Measurements from ENCODE around the gene SMIM45.
"Not testable (repeated sequence)": the region's sequence is repeated elsewhere in the genome, so short reads cannot be mapped to it uniquely, and the experiment has no call there.

SMIM45 gene

DNA sequence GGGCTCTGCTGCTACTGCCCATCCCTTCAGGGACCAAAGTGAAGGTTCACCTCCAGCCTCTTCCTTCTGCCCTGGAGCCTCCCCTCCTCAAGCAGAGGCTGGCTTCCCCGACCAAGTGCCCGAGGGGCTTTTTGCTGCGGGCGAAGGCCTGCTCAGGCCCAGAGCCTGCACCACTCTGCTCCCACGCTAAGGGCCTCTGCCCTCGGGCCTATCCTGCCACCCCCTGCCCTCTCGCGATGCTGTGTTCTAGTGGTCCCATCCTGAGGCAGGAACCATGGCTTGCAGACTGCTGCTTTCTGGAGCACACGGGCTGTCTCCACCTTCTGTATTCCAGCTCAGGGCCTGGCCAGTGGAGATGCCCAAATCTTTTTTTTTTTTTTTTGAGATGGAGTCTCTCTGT, 16.4 kb upstream of the SMIM45 start:
- DNase-seq = no peak

DNA sequence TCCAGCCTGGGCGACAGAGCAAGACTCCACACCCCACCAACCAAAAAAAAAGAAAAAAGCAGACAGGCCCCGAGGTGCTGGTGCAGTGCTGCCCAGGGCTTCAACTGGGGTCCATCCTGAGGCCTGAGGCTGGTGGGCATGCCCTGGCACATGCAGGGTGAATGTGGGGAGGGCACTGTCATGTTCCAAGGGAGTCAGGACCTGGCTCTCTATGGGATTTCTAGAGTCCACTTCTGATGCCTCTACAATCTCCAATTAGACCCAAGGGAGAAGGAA, 15.1 kb upstream of the SMIM45 start:
- no peak for DNase-seq

DNA sequence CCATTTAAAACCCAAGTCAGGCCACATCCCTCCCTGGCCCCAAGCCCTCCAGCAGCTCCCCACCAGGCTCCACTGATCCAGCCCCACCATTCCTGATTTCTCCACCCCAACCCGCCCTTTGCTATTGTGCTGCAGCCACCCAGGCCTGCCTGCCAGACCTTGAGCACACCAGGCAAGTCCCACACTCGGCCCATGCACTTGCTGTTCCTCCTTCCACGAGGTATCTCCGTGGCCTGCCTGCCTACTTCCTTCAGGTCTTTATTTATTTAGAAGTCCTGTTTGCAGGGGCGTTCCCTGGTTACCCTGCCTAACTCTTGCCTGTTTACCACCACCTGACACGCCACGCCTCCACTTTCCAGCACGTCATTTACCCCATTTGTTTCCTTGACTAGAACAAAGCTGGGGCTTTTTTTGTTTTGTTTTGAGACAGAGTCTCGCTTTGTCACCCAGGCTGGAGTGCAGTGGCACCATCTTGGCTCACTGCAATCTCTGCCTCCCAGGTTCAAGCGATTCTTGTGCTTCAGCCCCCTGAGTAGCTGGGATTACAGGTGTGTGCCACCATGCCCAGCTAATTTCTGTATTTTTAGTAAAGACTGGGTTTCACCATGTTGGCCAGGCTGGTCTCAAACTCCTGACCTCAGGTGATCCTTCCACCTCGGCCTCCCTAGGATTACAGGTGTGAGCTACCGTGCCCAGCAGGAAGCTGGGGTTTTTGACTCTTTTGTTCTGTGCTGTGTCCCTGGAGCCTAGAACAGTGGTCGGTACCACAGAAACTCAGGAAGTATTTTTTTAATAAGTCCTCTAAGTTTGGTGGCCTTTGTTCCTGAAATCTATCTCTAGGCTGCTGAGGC, 11.7 kb upstream of the SMIM45 start:
- no peak for DNase-seq

DNA sequence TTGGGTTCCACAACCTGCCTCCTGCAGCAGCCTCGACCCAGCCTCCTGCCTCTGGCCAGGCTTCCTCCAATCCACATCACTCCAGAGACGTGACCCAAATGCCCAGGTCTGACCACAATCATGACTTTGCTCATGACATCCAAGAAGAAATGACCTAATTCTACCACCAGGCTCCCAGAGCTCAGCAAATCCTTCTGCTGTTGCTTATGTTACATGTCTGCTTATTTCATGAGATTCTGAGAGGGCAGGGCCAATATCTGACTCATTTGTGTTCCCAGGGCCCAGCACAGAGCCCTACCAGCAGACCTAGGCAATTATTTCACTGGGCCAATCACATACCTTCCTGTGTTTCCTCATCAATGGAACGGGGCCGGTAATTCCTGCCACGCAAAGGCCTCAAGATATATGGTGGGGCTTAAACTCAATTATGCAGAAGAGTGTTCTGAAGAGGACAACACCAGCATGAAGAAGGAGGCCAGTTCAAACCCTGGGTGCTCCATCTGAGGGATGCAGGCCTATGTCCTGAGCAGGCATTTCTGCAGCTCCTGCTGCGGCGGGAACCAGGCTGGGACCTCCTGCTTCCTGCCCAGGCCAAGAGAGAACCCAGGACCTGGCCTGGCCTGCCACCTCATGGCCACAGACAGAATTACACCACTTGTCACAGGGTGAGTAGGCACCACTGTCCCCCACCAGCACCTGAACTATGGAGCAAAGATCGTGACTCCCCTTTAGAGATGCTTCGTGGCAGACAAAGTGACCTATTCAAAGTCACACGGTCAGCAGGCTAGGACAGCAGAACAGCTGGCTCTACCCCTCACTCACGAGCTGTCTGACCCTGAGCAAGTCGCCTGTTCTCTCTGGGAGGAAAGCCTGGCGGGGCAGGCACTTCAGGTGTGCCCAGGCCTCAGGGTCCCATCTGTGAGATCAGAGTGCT, 10.9 kb upstream of the SMIM45 start:
- DNase-seq = peak; percentile 50

DNA sequence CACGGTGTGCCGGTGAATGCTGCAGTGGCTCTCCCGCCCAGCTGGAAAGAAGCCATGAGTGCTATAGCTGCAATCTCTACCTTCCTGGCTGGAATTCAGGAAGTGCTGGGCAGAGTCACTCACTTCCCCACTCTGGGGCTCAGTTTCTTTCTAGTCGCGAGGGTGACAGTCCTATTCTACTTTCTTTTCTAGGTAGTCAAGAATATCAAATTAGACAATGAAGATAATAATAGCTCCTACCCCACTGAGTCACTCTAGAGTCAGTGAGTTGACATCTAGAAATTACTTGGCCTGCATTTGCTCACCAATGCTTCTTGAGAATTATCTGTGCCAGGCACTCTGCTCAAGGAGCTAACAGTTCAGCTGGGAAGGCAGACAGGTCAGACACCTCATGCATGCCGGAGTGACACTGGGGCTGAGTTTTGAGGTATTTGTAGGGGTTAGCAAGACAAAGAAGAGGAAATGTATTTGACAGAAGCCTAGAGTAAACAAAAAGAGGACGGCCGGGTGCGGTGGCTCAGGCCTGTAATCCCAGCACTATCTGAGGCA, 8.2 kb upstream of the SMIM45 start:
- no peak for DNase-seq

DNA sequence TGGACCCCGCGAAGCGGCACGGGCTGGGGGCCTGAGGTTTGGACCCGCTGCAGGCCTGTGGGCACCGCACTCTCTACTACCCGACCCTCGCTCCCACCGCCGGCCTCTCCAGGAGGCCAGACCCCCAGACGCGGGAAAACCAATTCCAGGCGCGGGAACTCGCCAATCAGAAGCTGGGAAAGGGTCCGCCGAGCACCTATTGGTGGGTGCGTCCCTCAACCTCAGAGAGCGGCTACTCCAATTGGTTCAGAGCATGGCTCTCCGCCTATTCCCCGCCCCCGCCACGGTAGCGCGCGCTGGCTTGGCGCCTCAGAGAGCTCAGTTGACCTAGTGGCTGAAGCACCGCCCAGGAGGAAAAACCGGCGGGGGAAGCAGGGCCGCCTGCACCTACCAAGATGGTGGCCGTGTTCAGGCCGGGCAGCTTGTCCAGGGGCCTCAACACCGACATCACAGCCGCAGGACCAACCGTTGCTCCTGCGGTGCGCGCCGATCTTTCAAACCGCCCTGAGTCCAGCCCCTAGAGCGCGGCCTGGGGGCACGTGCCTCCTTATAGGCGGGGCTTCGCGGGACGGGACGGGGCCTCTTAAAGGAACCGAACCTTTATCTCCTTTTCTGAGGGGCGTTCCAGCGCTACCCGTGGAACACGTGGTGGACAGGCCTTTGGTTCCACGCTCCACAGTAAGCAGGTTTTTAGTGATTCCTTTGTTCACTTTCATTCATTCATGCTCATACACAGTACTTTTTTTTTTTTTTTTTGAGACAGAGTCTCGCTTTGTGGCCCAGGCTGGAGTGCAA, 5.1 kb upstream of the SMIM45 start, which contains the start of gene CENPM:
TSS of gene CENPM (minus strand) at position 524 of the 795 bp plus-strand sequence. CDS start at position 448, 76 bp downstream.
- peak; percentile 96 for DNase-seq

DNA sequence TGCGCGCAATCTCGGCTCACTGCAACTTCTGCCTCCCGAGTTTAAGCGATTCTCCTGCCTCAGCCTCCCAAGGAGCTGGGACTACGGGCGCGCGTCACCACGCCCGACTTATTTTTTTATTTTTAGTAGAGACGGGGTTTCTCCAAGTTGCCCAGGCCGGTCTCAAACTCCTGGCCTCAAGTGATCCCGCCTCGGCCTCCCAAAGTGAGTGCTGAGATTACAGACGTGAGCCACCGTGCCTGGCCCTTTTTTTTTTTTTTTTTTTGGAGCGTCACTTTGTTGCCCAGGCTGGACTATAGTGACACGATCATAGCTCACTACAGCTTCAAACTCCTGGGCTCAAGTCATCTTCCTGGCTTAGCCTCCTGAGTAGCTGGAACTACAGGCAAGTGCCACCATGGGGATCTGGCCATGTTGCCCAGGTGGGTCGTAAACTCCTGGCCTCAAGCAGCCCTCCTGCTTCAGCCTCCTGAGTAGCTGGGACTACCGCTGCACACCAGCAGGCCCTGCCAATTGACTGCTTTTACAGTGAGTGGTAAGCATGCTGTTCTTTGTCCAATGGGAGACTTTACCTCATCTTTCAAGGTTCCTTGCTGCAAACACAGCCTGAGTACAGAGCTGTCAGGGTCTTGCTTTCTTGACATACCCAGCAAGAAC, 4.4 kb upstream of the SMIM45 start:
- DNase-seq = no peak

DNA sequence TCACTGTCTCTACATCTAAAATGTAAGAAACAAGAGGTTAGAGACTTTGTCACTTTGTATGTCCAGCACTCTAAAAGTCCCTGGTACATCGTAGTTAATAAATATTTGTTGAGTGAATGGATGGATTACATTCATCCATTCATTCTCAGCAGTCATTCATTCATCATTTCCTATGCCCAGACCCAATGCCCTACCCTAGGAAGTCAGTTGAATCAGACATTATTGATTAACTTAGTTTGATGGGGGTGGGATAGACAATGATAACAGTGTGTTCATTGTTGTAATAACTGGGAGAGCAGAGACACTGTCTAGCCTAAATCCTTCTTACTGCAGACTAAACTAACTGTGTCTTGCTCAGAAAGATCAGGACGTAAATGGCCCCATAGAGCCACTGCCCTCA, 3.8 kb upstream of the SMIM45 start:
- DNase-seq = no peak

DNA sequence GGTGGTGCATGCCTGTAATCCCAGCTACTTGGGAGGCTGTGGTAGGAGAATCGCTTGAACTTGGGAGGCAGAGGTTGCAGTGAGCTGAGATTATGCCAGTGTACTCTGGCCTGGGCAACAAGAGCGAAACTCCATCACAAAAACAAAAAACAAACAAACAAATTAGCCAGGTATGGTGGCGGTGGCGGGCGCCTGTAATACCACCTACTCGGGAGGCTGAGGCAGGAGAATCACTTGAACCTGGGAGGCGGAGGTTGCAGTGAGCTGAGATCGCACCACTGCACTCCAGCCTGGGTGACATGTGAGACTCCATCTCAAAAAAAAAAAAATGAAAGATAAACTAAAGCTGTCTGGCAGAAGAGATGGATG, 3.0 kb upstream of the SMIM45 start:
- DNase-seq = not testable (repeated sequence)

DNA sequence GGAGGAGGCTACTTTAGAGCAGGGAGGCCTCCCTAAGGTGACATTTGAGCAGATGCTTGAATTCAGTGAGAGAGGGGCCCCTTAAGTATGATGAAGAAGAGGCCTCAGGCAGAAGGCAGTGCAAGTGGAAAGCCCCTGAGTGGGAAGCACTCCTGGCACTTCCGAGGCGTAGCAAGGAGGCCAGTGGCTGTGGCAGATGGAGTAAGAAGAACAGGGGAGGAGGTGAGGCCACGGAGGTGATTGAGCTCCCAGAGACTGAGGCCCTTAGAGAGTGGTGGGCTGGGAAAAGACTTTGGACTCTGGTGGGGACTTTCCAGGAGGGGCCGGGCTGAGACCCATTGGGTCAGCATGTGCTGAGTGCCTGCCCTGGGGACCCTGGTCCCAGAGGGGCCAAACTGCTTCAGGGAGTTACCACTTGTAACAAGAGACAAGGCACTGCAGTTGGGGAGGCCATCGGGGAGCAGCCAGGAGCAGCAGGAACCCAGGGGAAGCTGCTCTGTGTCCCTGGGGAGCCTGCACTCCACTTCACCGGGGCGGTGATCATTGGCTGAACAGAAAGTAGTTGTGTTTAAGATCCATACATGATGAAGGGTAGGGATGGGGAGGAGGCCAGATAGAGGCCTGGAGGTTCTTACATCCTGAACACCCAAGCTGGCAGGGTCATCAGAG, 2.5 kb upstream of the SMIM45 start:
- DNase-seq = no peak

DNA sequence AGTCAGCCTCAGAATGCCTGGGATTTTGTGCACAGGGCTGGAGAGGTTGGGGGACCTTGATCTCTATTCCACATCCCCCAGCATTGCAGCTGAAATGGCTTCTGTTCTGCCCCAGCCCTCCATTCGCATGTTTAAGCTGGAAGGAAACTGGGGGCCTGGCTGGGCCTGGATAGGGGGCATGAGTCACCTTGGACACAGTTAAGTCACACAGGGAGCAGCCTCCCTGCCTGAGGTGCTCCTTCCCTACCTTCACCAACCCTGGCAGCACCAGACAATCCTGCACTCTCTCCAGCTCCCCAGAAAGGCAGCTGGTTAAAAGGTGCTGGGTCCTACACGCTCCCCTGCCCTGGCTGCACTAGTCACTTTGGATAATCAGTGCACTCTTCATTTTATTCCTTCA, 763 bp downstream of the SMIM45 start:
- DNase-seq = no peak

DNA sequence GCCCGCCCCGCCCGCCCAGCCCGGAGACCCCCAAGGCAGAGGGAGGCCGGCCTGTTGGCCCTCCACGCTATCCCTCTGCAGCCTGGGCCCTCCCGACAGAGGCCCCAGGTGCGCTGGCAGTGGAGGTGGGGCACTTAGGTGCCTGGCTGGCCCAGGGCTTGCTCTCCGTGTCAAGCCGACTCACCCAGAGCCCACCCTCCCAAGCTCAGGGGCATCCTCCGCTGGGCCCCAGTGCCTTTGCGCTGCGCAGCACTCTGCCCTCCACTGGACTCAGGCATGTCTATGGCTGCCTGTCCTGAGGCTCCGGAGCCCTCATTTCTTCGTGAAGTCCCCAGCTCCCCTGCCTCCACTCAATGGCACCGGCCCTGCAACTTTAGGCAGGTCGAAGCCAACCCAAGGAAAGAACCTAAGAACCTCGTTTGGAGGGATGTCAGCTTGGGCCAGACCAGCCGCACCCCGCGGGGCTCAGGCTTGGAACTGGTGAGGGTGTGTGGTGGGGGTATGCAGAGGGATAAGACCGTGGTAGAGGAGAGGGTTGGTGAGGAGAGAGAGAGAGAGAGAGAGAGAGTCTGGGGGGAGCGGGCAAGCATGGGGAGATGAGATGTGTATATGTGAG, 6.1 kb downstream of the SMIM45 start:
- no peak for DNase-seq

DNA sequence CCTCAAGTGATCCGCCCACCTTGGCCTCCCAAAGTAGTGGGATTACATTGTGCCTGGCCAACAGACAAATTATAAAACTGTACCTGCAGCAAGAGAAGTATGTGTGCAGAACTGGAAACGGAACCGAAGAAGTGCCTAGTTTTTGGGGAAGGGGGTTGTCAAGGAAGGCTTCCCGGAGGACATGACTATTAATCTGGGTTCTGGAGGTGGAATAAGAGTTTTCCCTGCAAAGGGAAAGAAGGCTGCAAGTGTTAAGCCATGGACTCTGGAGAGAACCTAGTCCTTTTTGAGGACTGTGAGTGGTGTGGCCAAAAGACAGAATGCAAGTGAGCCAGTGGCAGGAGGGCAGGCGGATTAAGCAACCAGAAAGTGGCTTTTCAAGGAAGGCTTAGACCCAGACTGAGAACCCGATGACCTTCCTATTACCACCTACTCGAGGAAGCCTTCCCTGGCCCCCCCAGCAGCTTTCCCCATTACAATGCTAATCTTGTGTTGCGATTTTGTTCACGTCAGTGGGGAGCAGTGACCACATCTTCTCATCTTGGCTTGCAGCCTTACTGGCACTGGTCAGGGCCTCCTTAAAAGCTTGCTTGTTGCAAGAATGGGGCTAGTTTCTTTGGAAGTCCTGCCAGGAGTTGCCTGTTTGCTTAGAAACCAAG, 11.6 kb downstream of the SMIM45 start:
- DNase-seq = no peak

DNA sequence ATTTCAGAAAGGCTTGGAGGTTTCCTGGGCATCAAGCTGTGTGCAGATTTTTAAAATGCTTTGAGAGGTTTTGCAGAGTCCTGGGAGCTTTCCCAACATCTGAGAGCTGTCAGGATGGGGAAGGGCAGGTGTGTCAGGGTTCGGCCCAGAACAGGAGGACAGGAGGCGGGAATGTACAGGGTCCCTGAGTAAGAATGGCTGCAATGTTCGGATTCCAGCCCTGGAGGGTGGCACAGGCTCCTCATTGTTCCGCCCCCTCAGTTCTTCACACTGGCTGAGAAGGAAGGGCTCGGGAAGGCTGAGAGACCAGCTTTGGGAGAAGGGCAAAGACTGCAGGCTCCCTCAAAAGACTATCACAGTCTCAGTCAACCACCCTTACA, 12.2 kb downstream of the SMIM45 start:
- no peak for DNase-seq

DNA sequence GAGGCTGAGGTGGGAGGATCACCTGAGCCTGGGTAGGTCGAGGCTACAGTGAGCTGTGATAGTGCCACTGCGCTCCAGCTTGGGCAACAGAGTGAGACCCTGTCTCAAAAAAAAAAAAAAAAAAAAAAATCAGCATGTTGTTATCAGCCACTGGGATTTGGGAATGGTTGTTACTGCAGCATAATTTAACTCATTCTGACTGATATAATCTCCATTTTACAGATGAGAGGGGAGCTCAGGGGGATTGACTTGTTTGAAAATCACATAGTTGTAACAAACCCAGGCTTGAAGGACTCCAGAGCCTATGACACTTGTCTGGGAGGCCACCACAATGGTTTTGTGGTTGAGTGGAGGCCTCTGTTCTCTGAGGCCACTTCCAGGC, 14.3 kb downstream of the SMIM45 start:
- no peak for DNase-seq

DNA sequence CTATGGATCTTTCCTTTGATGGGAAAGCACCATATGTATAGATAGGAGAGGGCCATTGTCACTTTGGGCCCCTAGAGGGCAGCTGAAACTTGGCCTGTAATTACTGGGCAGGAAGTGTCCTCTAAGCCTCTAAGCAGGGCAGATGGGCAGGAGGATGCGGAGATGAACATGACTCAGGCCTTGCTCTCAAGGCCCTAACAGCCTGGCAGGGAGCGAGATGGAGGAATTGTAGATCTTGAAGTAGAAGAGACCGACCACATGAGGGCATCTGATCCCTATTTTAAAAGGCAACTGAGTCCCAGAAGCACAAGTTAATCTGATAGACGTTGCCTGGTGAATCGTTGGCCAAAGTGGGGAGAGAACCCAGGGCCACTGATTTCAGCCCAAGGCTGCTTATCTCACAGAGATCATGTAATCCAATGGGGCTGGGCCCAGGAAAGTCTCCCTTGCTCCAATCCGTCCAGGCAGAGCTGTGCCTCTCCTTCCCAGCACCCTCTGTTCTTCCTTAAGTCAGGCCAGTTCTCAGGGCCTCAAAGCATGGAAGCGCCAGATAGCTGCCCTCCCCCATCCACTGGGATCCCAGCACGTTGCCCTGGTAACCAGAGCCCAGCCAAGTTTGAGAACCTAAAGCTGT, 14.8 kb downstream of the SMIM45 start:
- no peak for DNase-seq

DNA sequence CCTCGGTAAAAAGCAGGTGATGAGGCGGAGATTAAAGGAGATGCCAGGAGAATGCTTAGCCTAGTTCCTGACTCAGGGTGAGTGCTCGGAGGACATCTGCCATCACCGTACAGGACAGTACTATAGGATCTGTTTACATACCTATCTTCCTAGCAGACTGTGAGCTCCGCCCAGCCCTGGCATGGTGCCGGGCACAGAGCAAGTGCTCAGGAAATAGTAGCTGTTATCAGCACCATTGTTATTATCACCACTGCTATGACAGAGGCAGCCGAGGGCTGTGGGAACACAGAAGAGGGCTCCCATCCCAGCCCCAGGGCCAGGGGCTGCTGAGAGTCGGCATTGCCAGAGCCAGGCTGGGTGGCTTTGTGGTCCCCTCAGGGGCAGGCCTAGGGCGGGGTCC, 16.7 kb downstream of the SMIM45 start:
- DNase-seq = no peak

DNA sequence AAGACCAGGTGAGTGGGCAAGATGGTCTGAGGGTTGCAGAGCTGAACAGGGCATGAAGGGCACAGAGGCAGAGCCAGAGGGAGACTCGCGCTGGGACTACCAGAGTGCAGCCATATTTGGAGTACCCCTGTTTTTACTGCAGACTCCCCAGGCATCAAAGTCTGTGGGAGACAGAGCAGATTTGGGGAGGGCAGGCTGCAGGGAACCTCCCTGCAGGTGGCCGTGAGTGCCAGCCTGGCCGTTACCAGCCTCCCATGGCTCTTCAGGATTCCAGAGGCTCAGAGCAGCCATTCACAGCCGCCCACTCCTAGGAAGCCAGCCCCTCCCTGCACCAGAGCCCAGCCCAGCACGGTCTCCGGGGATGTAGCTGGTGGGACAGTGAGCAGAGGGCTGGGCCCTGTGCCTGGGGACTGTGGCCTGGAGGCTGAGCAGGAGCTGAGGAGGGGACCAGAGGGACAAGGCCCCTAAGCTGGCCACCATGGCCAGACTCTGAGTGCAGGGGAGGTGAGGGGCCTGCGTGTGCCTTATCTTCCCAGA, 17.2 kb downstream of the SMIM45 start, which contains the start of gene SEPTIN3:
TSS of gene SEPTIN3 (plus strand) at position 334 of the 537 bp plus-strand sequence. CDS start 2,050 bp downstream, outside the sequence.
- no peak for DNase-seq

DNA sequence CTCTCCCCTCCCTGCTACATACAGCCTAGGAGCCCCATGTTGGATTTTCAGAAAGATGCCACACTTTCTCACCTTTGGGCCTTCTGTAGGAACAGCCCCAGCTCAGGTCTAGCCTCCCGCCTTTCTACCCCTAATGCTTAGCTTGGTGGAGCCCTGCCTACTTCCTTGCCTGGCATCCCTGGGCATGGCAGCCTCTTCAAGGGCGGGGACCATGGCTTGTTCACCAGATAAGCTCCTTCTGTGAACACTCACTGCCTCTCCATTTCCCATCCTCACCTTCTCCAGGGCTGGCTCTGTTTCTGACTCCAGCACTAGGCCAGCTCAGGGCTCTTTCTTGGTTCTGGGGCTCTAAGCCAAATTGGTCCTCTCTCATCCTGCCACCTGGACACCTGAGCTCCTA, 18.7 kb downstream of the SMIM45 start:
- DNase-seq = no peak

DNA sequence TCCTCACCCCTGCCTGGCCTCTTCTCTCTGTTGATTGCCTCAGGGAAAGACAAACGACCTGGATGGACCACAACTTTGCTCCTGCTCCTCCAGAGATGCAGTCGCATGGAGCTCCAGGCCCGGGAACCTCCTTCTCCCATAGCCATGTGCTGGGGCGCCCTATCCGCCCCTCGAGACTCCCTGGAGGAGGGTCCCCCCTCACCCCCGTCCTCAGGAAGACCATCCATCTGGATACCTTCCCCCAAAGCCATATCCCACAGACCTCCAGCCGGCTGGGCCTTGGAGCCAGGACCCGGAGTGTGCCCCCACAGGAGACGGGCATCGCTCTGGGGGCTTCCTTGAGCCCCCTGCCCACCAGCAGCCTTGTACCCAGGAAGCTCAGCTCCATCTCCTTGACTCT, 19.5 kb downstream of the SMIM45 start:
- DNase-seq = no peak
